Measurements from ENCODE around the gene SDHA. TPM values are rescaled to one million over a fixed set of nuclear protein-coding genes. Genes with fewer than 3 reads are reported as not detected.

SDHA gene
- total and polyA plus RNA-seq, 2 of the 8 experiments (the other 6 are each of a cell fraction or from before 2014, with no cell fraction given) = 59.7 to 87.3 TPM

GRCh38 chr5:185095-186070 is 32.7 kb upstream of the SDHA start:
- H3K9ac ChIP-seq (replicated peaks in 1 of 4; ENCODE audit: extremely low read depth in 1 of 4, low read depth in 3 of 4, low read length in 3 of 4) = no peak overlapping the region
- ChIA-PET POLR2A (ENCODE audit: partially characterized antibody) (no interaction called here), CTCF (ENCODE audit: partially characterized antibody) (interaction anchor here (0.6 to 1.6 kb wide), 3 partner anchors 10 to 166 kb away, joined by 3 to 5 read pairs (median 4); no protein-coding TSS in a partner anchor)
- H3K36me3 ChIP-seq (ENCODE audit: control insufficient read depth in 2 of 4, insufficient read depth in 4 of 4, low read length in 3 of 4) = peaks cover 9 to 24% (median 13%) of the 10 kb centered on the region in 4 experiments; a peak in 6 of 8 replicates
- H3K4ac ChIP-seq (replicated peaks; ENCODE audit: insufficient read length, low read depth, low read length) = no peak overlapping the region
- H4K20me1 ChIP-seq (replicated peaks in 1 of 2; ENCODE audit: control insufficient read depth in 1 of 2, insufficient read depth in 2 of 2, low read length in 2 of 2) = peaks cover 3 to 13% of the 10 kb centered on the region in 2 experiments
- no peak overlapping the region for H3K27ac ChIP-seq (ENCODE audit: low read depth, low read length)
- no peaks in the 10 kb centered on the region for H3K79me2 ChIP-seq (ENCODE audit: control insufficient read depth in 1 of 2, insufficient read depth in 2 of 2, low read length in 2 of 2)
- H3K79me1 ChIP-seq (ENCODE audit: low read depth, low read length) = no peaks in the 10 kb centered on the region; the same call in 1 of the 2 replicates
- H3K27me3 ChIP-seq (replicated peaks in 1 of 4; ENCODE audit: control insufficient read depth in 3 of 4, extremely low read depth in 1 of 4, insufficient read depth in 3 of 4, low read length in 3 of 4) = no peaks in the 10 kb centered on the region
- H4K91ac ChIP-seq (replicated peaks; ENCODE audit: insufficient read length, low read length) = no peak overlapping the region
- no peaks in the 10 kb centered on the region for H3K9me3 ChIP-seq (ENCODE audit: insufficient read depth in 2 of 2, low read depth in 1 of 2, low read length in 1 of 2)
- no peak overlapping the region for H2BK120ac ChIP-seq (replicated peaks; ENCODE audit: low read depth, low read length)
- no peak overlapping the region for H3K14ac ChIP-seq (ENCODE audit: insufficient read length)
- H3K4me1 ChIP-seq (replicated peaks in 1 of 4; ENCODE audit: control insufficient read depth in 3 of 4, insufficient read depth in 4 of 4, low read length in 3 of 4) = peaks cover 0 to 12% (median 8%) of the 10 kb centered on the region in 4 experiments; a peak in 5 of 7 replicates
- no peak overlapping the region for H2BK15ac ChIP-seq (ENCODE audit: low read length)
- FAIRE-seq (no peak), DNase-seq (ENCODE audit: low read depth in 1 of 2, low spot score in 2 of 2) (no peak)
- H3K23me2 ChIP-seq (ENCODE audit: low read depth, low read length) = no peaks in the 10 kb centered on the region
- no peak overlapping the region for H3K18ac ChIP-seq (ENCODE audit: extremely low read depth, low read length)
- no peak overlapping the region for H3K4me2 ChIP-seq (ENCODE audit: insufficient read depth in 1 of 2, low read depth in 2 of 2, low read length in 2 of 2)
- H2AFZ ChIP-seq (ENCODE audit: low read length) = no peak overlapping the region
- H3K56ac ChIP-seq (replicated peaks; ENCODE audit: insufficient read length, low read depth, low read length) = no peak overlapping the region
- no peak overlapping the region for H3K4me3 ChIP-seq (ENCODE audit: extremely low read depth in 1 of 4, insufficient read depth in 2 of 4, low read depth in 3 of 4, low read length in 4 of 4)
- no peak overlapping the region for H3K23ac ChIP-seq (ENCODE audit: insufficient read length)
- no peak overlapping the region for H2BK12ac ChIP-seq (ENCODE audit: low read depth, low read length)
- H4K5ac ChIP-seq (ENCODE audit: insufficient read length, low read depth, low read length) = no peak overlapping the region
- 90% methylated on average over 21 of the region's 21 CpGs; no CpG with 5 or more reads in 1 of the 2 experiments for WGBS, 2 experiments (ENCODE audit: extremely low coverage in 1 of 2, insufficient coverage in 1 of 2, insufficient read length in 1 of 2, insufficient replicate concordance in 2 of 2, low coverage in 1 of 2, low lambda C conversion rate in 2 of 2, missing lambda C conversion rate in 1 of 2)
- H2BK5ac ChIP-seq (ENCODE audit: low read depth, low read length) = no peak overlapping the region
- no peak overlapping the region for H2BK20ac ChIP-seq (ENCODE audit: low read length)
- no peak overlapping the region for H2AK5ac ChIP-seq (ENCODE audit: low read depth, low read length)
- no peak overlapping the region for H4K8ac ChIP-seq (ENCODE audit: extremely low read depth, insufficient read depth, low read length)
- TF ChIP-seq USF2 (IDR thresholded peaks at IDR 0.05; ENCODE audit: low read length) (no peak), CREB1 (IDR thresholded peaks at IDR 0.05) (no peak), CBX8 (IDR thresholded peaks at IDR 0.05; ENCODE audit: borderline replicate concordance, low read depth, low read length) (no peak), E2F6 (IDR thresholded peaks at IDR 0.05) (no peak), RNF2 (IDR thresholded peaks at IDR 0.05; ENCODE audit: borderline replicate concordance, low read depth, low read length, missing control alignments, poor library complexity, severe bottlenecking) (no peak), TEAD4 (IDR thresholded peaks at IDR 0.05; ENCODE audit: low read depth, low read length) (no peak)
